Loucy (cell line): ENCODE data around the gene HPD.
A peak's percentile ranks its signal among the peaks of the same experiment; 100 is the strongest.
"Not testable (repeated sequence)": the region's sequence is repeated elsewhere in the genome, so short reads cannot be mapped to it uniquely, and the experiment has no call there.

Experiments
- H2AFZ ChIP-seq: fragments of 200-600 bp; sonication (generic); 2 replicates; pipeline ENCODE4 v1.6.0; 2016; ENCODE audit warnings: antibody characterized with exemption, mild to moderate bottlenecking, low read length, moderate library complexity
- H3F3A ChIP-seq: fragments of 200-600 bp; 2 replicates; pipeline ENCODE4 v1.6.0; 2016; ENCODE audit warnings: antibody characterized with exemption, low read depth, mild to moderate bottlenecking
- H3K27me3 ChIP-seq: fragments of 200-600 bp; sonication (generic); 2 replicates; pipeline ENCODE4 v1.6.1; 2014; ENCODE audit warnings: low read length, mild to moderate bottlenecking; ENCODE audit not compliant: insufficient read depth, poor library complexity, severe bottlenecking
- H3K36me3 ChIP-seq: fragments of 200-600 bp; sonication (generic); 2 replicates; pipeline ENCODE4 v1.6.1; 2016; ENCODE audit warnings: low read length; ENCODE audit not compliant: insufficient read depth
- H3K4me1 ChIP-seq: fragments of 200-600 bp; sonication (generic); 2 replicates; pipeline ENCODE4 v1.5.1; 2014; ENCODE audit warnings: low read length, mild to moderate bottlenecking; ENCODE audit not compliant: insufficient read depth, poor library complexity, severe bottlenecking
- H3K4me2 ChIP-seq: fragments of 200-600 bp; sonication (generic); 2 replicates; pipeline ENCODE4 v1.6.0; 2014; ENCODE audit warnings: antibody characterized with exemption, low read length, low read depth, mild to moderate bottlenecking; ENCODE audit not compliant: poor library complexity, severe bottlenecking
- H3K4me3 ChIP-seq: fragments of 200-600 bp; sonication (generic); 2 replicates; pipeline ENCODE4 v1.5.1; 2014; ENCODE audit warnings: low read length, mild to moderate bottlenecking, mixed read lengths; ENCODE audit not compliant: poor library complexity, severe bottlenecking
- H3K79me2 ChIP-seq: fragments of 200-600 bp; sonication (generic); 2 replicates; pipeline ENCODE4 v1.6.1; 2014; ENCODE audit warnings: low read length; ENCODE audit not compliant: insufficient read depth
- H3K9ac ChIP-seq: fragments of 200-600 bp; sonication (generic); 2 replicates; pipeline ENCODE4 v1.6.0; 2014; ENCODE audit warnings: mild to moderate bottlenecking, low read depth, low read length, moderate library complexity; ENCODE audit not compliant: poor library complexity, severe bottlenecking
- H3K9me2 ChIP-seq: fragments of 200-600 bp; sonication (generic); replicated peaks from 2 replicates; pipeline ENCODE4 v1.6.1; 2016; ENCODE audit warnings: low read depth, low read length, mixed read lengths
- H3K9me3 ChIP-seq: fragments of 200-600 bp; sonication (generic); 2 replicates; pipeline ENCODE4 v1.6.1; 2014; ENCODE audit warnings: mild to moderate bottlenecking, antibody characterized with exemption, low read length, low read depth; ENCODE audit not compliant: insufficient read depth
- H4K20me1 ChIP-seq: fragments of 200-600 bp; sonication (generic); 2 replicates; pipeline ENCODE4 v1.6.0; 2014; ENCODE audit warnings: antibody characterized with exemption, low read length, mild to moderate bottlenecking; ENCODE audit not compliant: insufficient read depth, poor library complexity, severe bottlenecking
- EZH2phosphoT487 ChIP-seq: fragments of 200-600 bp; IDR thresholded peaks from 2 replicates; pipeline ENCODE4 v1.6.1; 2018; ENCODE audit warnings: antibody characterized with exemption, mild to moderate bottlenecking, moderate library complexity, borderline replicate concordance
- TF ChIP-seq, protein P1 (sequence below): fragments of 200-600 bp; sonication (generic); conservative IDR thresholded peaks from 2 replicates; pipeline ENCODE4 v1.5.1; 2014; ENCODE audit warnings: mild to moderate bottlenecking, antibody characterized with exemption, low read length

The HPD gene

DNA sequence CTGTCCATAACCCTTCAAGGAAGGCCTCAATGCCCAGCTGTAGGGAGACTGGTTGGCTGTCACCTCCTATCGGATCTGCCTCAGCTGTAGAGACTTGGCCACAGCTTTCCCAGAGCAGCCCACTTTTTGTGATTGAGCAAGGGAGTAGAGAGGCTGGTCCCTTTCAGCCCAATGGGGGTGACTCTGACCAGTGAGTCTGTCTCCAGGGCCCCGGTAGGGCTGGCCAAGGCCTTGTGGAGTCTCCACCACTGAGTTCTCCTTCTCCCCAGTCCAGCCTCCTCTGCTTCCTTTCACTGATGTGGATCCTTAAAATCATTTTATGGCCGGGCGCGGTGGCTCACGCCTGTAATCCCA is 14.5 kb upstream of the HPD start:
- H3K36me3 ChIP-seq: no peaks in the 10 kb centered on the region
- H3K4me3 ChIP-seq: no peak overlapping the region
- no peaks in the 10 kb centered on the region for H3K9me3 ChIP-seq
- H3K27me3 ChIP-seq: no peaks in the 10 kb centered on the region
- TF ChIP-seq, protein P1, sequence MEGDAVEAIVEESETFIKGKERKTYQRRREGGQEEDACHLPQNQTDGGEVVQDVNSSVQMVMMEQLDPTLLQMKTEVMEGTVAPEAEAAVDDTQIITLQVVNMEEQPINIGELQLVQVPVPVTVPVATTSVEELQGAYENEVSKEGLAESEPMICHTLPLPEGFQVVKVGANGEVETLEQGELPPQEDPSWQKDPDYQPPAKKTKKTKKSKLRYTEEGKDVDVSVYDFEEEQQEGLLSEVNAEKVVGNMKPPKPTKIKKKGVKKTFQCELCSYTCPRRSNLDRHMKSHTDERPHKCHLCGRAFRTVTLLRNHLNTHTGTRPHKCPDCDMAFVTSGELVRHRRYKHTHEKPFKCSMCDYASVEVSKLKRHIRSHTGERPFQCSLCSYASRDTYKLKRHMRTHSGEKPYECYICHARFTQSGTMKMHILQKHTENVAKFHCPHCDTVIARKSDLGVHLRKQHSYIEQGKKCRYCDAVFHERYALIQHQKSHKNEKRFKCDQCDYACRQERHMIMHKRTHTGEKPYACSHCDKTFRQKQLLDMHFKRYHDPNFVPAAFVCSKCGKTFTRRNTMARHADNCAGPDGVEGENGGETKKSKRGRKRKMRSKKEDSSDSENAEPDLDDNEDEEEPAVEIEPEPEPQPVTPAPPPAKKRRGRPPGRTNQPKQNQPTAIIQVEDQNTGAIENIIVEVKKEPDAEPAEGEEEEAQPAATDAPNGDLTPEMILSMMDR: no peak
- no peak for TF ChIP-seq EZH2phosphoT487
- no peak overlapping the region for H3K9ac ChIP-seq
- no peaks in the 10 kb centered on the region for H4K20me1 ChIP-seq
- no peaks in the 10 kb centered on the region for H3F3A ChIP-seq
- H3K4me1 ChIP-seq: peaks cover 4% of the 10 kb centered on the region
- H3K9me2 ChIP-seq: no peaks in the 10 kb centered on the region
- H3K79me2 ChIP-seq: no peaks in the 10 kb centered on the region
- H3K4me2 ChIP-seq: no peak overlapping the region
- H2AFZ ChIP-seq: no peak overlapping the region

DNA sequence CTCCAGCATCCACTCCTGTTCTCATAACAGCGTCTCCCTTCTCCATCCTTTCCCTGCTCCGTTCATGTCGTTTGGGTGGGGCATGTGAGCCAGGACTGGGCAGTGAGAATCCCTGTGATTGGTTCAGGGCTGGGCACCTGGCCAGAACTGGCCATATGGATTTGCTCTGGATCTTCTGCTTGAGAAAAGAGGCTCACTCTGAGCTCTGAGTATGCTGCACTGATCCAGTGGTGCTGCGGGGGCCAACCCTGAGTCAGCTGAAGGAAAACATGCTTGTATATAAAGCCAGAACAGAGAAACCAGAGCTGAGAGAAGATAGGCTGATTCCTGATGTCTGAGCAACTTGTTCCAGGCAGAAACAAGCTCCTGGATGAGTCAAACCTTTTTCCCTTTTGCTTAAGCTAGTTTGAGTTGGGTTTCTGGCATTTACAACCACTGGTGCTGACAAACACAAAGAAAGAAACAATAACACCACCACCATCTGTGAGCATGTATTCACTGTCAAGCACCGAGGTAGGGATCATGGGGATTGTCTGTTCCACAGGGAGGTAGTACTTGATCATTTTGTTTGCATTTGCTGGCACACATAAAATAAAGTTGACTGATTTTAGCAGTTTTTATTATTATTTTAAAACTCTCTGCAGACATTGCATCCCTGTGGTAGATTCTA is 14.0 kb upstream of the HPD start:
- no peak for TF ChIP-seq EZH2phosphoT487
- TF ChIP-seq, protein P1: no peak
- H3K27me3 ChIP-seq: no peaks in the 10 kb centered on the region

DNA sequence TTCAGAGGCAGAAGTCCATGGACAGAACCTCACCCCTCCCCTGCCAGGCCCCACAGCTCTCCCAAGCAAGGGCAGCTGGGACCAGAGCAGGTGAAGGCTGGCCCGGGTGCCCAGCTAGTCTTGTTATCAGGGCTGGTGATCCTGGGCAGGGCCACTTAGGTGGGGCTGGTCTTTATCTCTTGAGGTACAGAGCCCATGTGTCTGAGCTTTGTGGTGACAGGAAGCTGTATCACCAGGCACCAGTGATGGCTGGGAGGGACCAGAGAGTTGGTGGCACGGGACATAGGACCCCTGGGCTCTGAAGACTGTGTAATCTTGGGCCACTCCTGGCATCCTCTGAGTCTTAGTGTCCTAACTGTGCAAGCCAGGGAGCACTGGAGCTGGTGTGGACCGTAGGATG is 12.8 kb upstream of the HPD start:
- Histone ChIP-seq H3K9ac (no peak overlapping the region), H3K9me2 (no peaks in the 10 kb centered on the region), H3F3A (no peaks in the 10 kb centered on the region), H3K9me3 (no peaks in the 10 kb centered on the region), H2AFZ (peak overlapping the region; percentile 58), H3K4me3 (no peak overlapping the region), H3K4me2 (no peak overlapping the region), H4K20me1 (no peaks in the 10 kb centered on the region), H3K4me1 (peaks cover 4% of the 10 kb centered on the region), H3K27me3 (no peaks in the 10 kb centered on the region), H3K79me2 (no peaks in the 10 kb centered on the region), H3K36me3 (no peaks in the 10 kb centered on the region)
- TF ChIP-seq, protein P1: no peak
- TF ChIP-seq EZH2phosphoT487: no peak

More for the DNA sequence above, 14.0 kb upstream of the HPD start:
- no peak overlapping the region for H3K9ac ChIP-seq
- no peak overlapping the region for H3K4me2 ChIP-seq
- H3K9me3 ChIP-seq: no peaks in the 10 kb centered on the region
- H3K4me3 ChIP-seq: no peak overlapping the region
- H3K36me3 ChIP-seq: no peaks in the 10 kb centered on the region
- H4K20me1 ChIP-seq: no peaks in the 10 kb centered on the region
- no peak overlapping the region for H2AFZ ChIP-seq
- H3K79me2 ChIP-seq: no peaks in the 10 kb centered on the region
- peaks cover 4% of the 10 kb centered on the region for H3K4me1 ChIP-seq
- no peaks in the 10 kb centered on the region for H3K9me2 ChIP-seq
- H3F3A ChIP-seq: no peaks in the 10 kb centered on the region

DNA sequence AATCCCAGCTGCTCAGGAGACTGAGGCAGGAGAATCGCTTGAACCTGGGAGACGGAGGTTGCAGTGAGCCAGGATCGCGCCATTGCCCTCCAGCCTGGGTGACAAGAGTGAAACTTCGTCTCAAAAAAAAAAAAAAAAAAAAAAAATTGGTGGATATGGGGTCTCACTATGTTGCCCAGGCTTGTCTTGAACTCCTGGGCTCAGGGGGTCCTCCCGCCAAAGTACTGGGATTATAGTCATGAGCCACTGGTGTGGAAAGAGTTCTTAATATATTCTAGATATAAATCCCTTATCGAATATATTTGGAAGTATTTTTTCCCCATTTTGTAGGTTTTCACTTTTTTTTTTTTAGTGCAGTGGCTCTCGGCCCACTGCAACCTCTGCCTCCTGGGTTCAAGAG is 10.6 kb upstream of the HPD start:
- not testable (repeated sequence) for H3K36me3 ChIP-seq, H3K27me3 ChIP-seq, H3K9me3 ChIP-seq, H2AFZ ChIP-seq, H3K4me3 ChIP-seq, H3K4me2 ChIP-seq, H3F3A ChIP-seq, H3K9ac ChIP-seq, H3K79me2 ChIP-seq, H3K9me2 ChIP-seq, H4K20me1 ChIP-seq, H3K4me1 ChIP-seq
